HCT116 (cell line): ENCODE data around the gene MYLK.

Experiments used
- CBX3 ChIP-seq: IDR thresholded peaks from 2 replicates; pipeline ENCODE4 v1.6.1; 2012; ENCODE audit warnings: low read depth
- CEBPB ChIP-seq: IDR thresholded peaks from 2 replicates; pipeline ENCODE4 v1.6.1; 2012; ENCODE audit warnings: low read depth
- CTCF ChIP-seq, 3 experiments: fragments of 200-600 bp in 1 of 3; sonication (generic) in 1 of 3; IDR thresholded peaks in 2 of 3; conservative IDR thresholded peaks in 1 of 3; 2 replicates each; pipeline ENCODE4 v1.5.1; 2012 to 2017; ENCODE audit warnings: low read depth in 2 of 3, low read length in 2 of 3, antibody characterized with exemption in 1 of 3, borderline replicate concordance in 1 of 3, control low read depth in 1 of 3, mild to moderate bottlenecking in 1 of 3, mixed read lengths in 1 of 3, mixed run types in 1 of 3, moderate library complexity in 1 of 3; ENCODE audit not compliant: insufficient read depth in 1 of 3
- EZH2 ChIP-seq: fragments of 200-600 bp; sonication (generic); IDR thresholded peaks from 2 replicates; pipeline ENCODE4 v1.6.1; 2017; ENCODE audit warnings: antibody characterized with exemption, mixed run types
- EZH2phosphoT487 ChIP-seq: fragments of 200-600 bp; IDR thresholded peaks from 2 replicates; pipeline ENCODE4 v1.6.1; 2018; ENCODE audit warnings: antibody characterized with exemption, borderline replicate concordance
- JUND ChIP-seq: IDR thresholded peaks from 2 replicates; pipeline ENCODE4 v1.6.1; 2012
- POLR2A ChIP-seq: IDR thresholded peaks from 2 replicates; pipeline ENCODE4 v1.7.0; 2011; ENCODE audit warnings: borderline replicate concordance; ENCODE audit not compliant: insufficient read depth, insufficient read length; ENCODE audit errors: extremely low read depth
- SRF ChIP-seq: IDR thresholded peaks from 2 replicates; pipeline ENCODE4 v1.6.1; 2012; ENCODE audit warnings: low read depth
- YY1 ChIP-seq: IDR thresholded peaks from 2 replicates; pipeline ENCODE4 v1.6.1; 2011; ENCODE audit warnings: low read length, low read depth, moderate library complexity, mild to moderate bottlenecking; ENCODE audit not compliant: insufficient replicate concordance; ENCODE audit errors: extremely low read depth

- TF ChIP-seq CTCF (IDR thresholded peaks at IDR 0.05 in 2 of 3, conservative IDR thresholded peaks at IDR 0.05 in 1 of 3; ENCODE audit: borderline replicate concordance in 1 of 3, insufficient read depth in 1 of 3, low read depth in 2 of 3, low read length in 2 of 3) (no peak), POLR2A (no peak), YY1 (no peak), EZH2phosphoT487 (no peak), CEBPB (no peak), EZH2 (no peak), CBX3 (no peak), SRF (no peak), JUND (no peak)
Observed at GRCh38 chr3:123743121-123743520, 141.0 kb downstream of the MYLK start.
